ENCODE results near the gene GCNT4. TPM values are rescaled to one million over a fixed set of nuclear protein-coding genes. Genes with fewer than 3 reads are reported as not detected.
A peak's percentile ranks its signal among the peaks of the same experiment; 100 is the strongest.

GCNT4 gene
- total and polyA plus RNA-seq, 2 of the 8 experiments (the other 6 are each of a cell fraction or from before 2014, with no cell fraction given): 1.1 to 14.5 TPM

DNA sequence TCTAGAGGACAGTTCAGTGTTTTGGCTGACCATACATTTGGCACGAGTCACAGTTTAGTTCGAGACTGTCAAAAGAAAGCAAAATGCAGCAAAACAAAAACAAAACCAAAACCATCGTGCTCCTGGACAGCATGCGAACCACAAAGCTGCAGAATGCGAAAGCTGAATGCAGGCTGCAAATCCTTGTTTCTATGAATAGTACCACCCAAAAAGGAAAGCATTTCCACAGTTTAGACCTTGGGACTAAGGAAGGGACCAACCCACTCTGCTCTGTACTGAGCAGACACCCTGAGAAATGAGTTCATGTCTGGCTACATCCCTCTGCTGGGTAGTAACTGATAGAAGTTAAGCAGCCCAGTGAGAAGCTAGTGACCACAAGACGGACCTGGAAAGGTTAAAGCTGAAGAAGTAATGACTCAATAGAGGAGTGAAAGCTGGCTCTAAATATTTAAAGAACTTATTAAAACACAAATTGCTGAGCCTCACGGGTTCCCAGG, 3.9 kb downstream of the GCNT4 start:
- H3K4me1 ChIP-seq (replicated peaks in 1 of 4; ENCODE audit: control insufficient read depth in 3 of 4, insufficient read depth in 4 of 4, low read length in 3 of 4): peaks cover 11 to 17% (median 13%) of the 10 kb centered on the region in 4 experiments
- 89% methylated on average over 7 of the region's 7 CpGs; no CpG with 5 or more reads in 1 of the 2 experiments for whole genome bisulfite sequencing, 2 experiments (ENCODE audit: extremely low coverage in 1 of 2, insufficient coverage in 1 of 2, insufficient read length in 1 of 2, insufficient replicate concordance in 2 of 2, low coverage in 1 of 2, low lambda C conversion rate in 2 of 2, missing lambda C conversion rate in 1 of 2)
- no peak overlapping the region for H2BK15ac ChIP-seq (ENCODE audit: low read length)
- no peak overlapping the region for H2AK5ac ChIP-seq (ENCODE audit: low read depth, low read length)
- DNase-seq (ENCODE audit: low read depth in 1 of 2, low spot score in 2 of 2): no peak
- H3K79me1 ChIP-seq (ENCODE audit: low read depth, low read length): no peaks in the 10 kb centered on the region; the same call in 1 of the 2 replicates
- H3K4me2 ChIP-seq (ENCODE audit: insufficient read depth in 1 of 2, low read depth in 2 of 2, low read length in 2 of 2): no peak overlapping the region; a peak in 1 of 4 replicates
- no peaks in the 10 kb centered on the region for H3K9me3 ChIP-seq (ENCODE audit: insufficient read depth in 2 of 2, low read depth in 1 of 2, low read length in 1 of 2)
- no peak overlapping the region for H3K18ac ChIP-seq (ENCODE audit: extremely low read depth, low read length)
- no peak overlapping the region for H2AFZ ChIP-seq (ENCODE audit: low read length)
- peaks cover 0 to 22% (median 8%) of the 10 kb centered on the region in 4 experiments; a peak in 4 of 7 replicates for H3K27me3 ChIP-seq (replicated peaks in 1 of 4; ENCODE audit: control insufficient read depth in 3 of 4, extremely low read depth in 1 of 4, insufficient read depth in 3 of 4, low read length in 3 of 4)
- no peak overlapping the region for H2BK12ac ChIP-seq (ENCODE audit: low read depth, low read length)
- no peak overlapping the region for H3K56ac ChIP-seq (replicated peaks; ENCODE audit: insufficient read length, low read depth, low read length)
- H2BK120ac ChIP-seq (replicated peaks; ENCODE audit: low read depth, low read length): no peak overlapping the region
- ChIA-PET POLR2A (ENCODE audit: partially characterized antibody) (no interaction called here), CTCF (ENCODE audit: partially characterized antibody) (interaction anchor here (0.8 to 3.8 kb wide), 15 partner anchors 11 to 288 kb away, joined by 3 to 41 read pairs (median 6); partner anchors contain the start of genes ANKRD31 and HMGCR)
- no peak overlapping the region for H2BK20ac ChIP-seq (ENCODE audit: low read length)
- no peak overlapping the region for H4K91ac ChIP-seq (replicated peaks; ENCODE audit: insufficient read length, low read length)
- H3K23ac ChIP-seq (ENCODE audit: insufficient read length): no peak overlapping the region
- no peak overlapping the region for H3K4ac ChIP-seq (replicated peaks; ENCODE audit: insufficient read length, low read depth, low read length)
- H3K27ac ChIP-seq (ENCODE audit: low read depth, low read length): no peak overlapping the region
- peaks cover 4% of the 10 kb centered on the region; the same call in 1 of the 2 replicates for H3K23me2 ChIP-seq (ENCODE audit: low read depth, low read length)
- H4K20me1 ChIP-seq (replicated peaks in 1 of 2; ENCODE audit: control insufficient read depth in 1 of 2, insufficient read depth in 2 of 2, low read length in 2 of 2): peaks cover 0 to 8% of the 10 kb centered on the region in 2 experiments
- no peak overlapping the region for H3K4me3 ChIP-seq (ENCODE audit: extremely low read depth in 1 of 4, insufficient read depth in 2 of 4, low read depth in 3 of 4, low read length in 4 of 4)
- no peak overlapping the region for H4K5ac ChIP-seq (ENCODE audit: insufficient read length, low read depth, low read length)
- H3K14ac ChIP-seq (ENCODE audit: insufficient read length): no peak overlapping the region
- H3K9ac ChIP-seq (replicated peaks in 1 of 4; ENCODE audit: extremely low read depth in 1 of 4, low read depth in 3 of 4, low read length in 3 of 4): 0 out of 7 replicates have a peak overlapping the region, but pooled peaks of 1 of the 4 experiments have one; percentile 16
- FAIRE-seq: no peak
- no peak overlapping the region for H2BK5ac ChIP-seq (ENCODE audit: low read depth, low read length)
- no peak overlapping the region for H4K8ac ChIP-seq (ENCODE audit: extremely low read depth, insufficient read depth, low read length)
- peaks cover 0 to 52% of the 10 kb centered on the region in 2 experiments; a peak in 2 of 4 replicates for H3K79me2 ChIP-seq (ENCODE audit: control insufficient read depth in 1 of 2, insufficient read depth in 2 of 2, low read length in 2 of 2)
- peaks cover 0 to 10% (median 0%) of the 10 kb centered on the region in 4 experiments; a peak in 3 of 8 replicates for H3K36me3 ChIP-seq (ENCODE audit: control insufficient read depth in 2 of 4, insufficient read depth in 4 of 4, low read length in 3 of 4)
- TF ChIP-seq POLR2AphosphoS5 (IDR thresholded peaks at IDR 0.05; ENCODE audit: low read depth, low read length): peak; percentile 58; the same call in 1 of the 2 replicates
- no peak for TF ChIP-seq CTBP2 (IDR thresholded peaks at IDR 0.05; ENCODE audit: borderline replicate concordance, insufficient read depth, insufficient read length, low read length)
- TF ChIP-seq SAP30 (IDR thresholded peaks at IDR 0.05; ENCODE audit: insufficient read depth, insufficient replicate concordance, low read length): no peak
- no peak for TF ChIP-seq POU5F1 (IDR thresholded peaks at IDR 0.05; ENCODE audit: low read depth, low read length)
- no peak for TF ChIP-seq KDM4A (IDR thresholded peaks at IDR 0.05; ENCODE audit: low read depth, low read length, severe bottlenecking)
- peak in 1 of 2 experiments; percentile 69; a peak in 1 of 3 replicates for TF ChIP-seq POLR2A (IDR thresholded peaks at IDR 0.05; ENCODE audit: control extremely low read depth in 1 of 2, low read depth in 2 of 2, low read length in 2 of 2)
